ENCODE data around the gene FGFR2.
"Not testable (repeated sequence)": the region's sequence is repeated elsewhere in the genome, so short reads cannot be mapped to it uniquely, and the experiment has no call there.

The FGFR2 gene

GRCh38 chr10:121520526-121520925, 77.7 kb downstream of the FGFR2 start:
- not testable (repeated sequence) for DNase-seq

DNA sequence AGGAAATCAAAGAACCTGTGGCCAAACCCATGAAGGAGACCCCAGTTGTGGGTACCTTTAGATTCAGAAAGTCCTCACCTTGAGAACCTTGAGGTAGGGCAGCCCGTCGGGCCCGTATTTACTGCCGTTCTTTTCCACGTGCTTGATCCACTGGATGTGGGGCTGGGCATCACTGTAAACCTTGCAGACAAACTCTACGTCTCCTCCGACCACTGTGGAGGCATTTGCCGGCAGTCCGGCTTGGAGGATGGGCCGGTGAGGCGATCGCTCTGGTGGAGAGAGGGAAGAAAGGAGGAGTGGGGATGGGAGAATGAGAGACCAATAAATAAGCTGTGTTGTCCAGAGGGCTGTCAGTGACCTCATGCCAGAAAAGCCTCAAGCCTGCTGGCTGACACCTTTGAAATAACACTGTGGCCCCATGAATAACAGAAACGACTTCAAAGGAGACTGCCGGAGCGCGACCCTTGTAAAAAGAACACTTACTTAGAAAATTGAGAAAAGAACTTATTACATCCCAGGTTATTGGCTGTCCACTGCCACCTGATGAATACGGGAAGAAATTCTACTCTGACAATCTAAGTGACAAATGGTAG, 78.2 kb downstream of the FGFR2 start:
- DNase-seq, result no peak

GRCh38 chr10:121519411-121519810, 78.8 kb downstream of the FGFR2 start:
- no peak for DNase-seq

DNA sequence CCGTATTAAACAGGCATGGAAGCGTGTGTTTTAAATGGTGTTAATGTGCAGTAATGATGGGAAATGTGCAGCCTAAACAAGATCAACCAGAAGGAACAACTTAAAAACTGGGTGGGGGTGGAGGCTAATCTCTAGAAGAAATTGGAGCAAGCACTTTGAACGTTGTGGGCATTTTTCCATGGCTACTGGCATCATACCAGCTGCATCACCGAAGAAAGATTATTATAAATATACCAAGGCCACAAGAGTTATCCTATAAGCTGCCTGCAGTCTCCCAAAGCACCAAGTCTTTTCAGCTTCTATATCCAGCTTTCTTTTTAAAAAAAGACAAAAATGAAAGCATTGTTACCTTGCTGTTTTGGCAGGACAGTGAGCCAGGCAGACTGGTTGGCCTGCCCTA, 79.9 kb downstream of the FGFR2 start:
- no peak for DNase-seq

DNA sequence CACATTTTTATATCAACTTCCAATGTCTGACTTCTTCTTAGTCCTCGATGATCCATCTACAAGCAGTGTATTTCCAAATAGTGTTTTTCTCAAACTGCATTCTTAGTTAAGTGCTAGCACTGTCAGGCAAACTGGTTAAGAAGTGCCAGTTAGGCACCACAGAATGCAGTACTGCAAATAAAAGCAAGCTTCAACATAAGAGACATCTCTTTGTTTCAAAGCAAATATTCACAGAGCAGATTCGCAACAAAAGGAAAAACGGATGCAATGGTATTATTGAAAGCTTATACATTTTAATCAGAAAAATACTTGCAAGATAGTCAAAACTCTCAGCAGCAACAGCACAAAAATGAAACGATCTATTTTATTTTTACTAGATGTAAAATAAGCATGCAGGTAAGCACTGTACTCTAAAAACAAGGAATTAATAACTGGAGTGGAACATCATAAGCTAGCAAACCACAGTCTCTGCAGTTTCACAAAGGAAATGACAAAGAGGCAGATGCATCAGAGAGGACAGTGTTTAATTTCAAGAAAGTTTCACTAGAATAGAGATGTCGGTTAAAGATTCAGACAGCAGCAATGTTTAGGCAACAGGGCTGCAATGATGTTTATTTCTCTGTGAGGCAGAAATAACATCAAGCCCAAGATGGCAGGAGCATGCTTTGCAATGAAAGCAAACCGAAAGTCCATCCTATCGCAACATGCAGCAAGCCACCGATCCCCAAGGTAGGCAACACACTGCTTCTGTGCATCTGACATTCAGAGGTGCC, 82.0 kb downstream of the FGFR2 start:
- no peak for DNase-seq

DNA sequence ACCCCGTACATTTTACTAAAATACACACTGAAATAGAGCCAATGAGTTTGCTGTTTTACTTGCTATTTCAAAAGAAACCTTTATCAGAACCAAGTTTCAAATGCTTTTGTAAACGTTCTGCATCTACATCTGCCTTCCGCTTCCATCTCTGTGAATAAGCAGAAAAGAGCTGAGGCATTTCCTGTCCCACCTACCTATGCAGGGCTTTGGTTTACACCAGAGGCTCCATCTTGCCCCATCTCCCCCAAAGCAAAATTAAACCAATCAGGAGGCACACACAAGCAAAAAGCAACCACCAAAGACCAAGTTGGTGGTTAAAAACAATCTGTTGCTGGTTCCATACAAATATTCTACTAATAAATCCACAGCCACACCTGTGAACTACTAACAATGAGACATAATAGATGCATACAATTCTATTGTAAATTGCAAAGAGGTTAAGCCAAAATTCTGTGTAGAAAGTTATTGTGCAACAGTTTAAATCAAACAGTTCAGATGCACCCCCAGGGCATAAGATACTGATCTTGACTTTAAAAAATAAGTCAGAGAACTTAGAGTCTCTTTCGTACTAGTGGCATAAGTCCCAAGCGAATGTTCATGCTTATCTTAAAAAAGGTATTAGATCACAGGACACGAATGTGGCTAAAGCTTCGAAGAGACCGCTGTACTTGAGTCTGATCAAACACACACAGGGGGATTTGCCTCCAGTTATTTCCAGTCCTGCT, 83.9 kb downstream of the FGFR2 start:
- no peak for DNase-seq

- no peak for DNase-seq
Measured at GRCh38 chr10:121511943-121512342, 86.3 kb downstream of the FGFR2 start.

- no peak for DNase-seq
Measured at GRCh38 chr10:121511460-121511859, 86.8 kb downstream of the FGFR2 start.

- no peak for DNase-seq
Measured at GRCh38 chr10:121510201-121510771, 88.0 kb downstream of the FGFR2 start.

GRCh38 chr10:121509796-121510195, 88.4 kb downstream of the FGFR2 start:
- DNase-seq, result no peak

- DNase-seq, result no peak
Measured at GRCh38 chr10:121509112-121509511, 89.1 kb downstream of the FGFR2 start.

DNA sequence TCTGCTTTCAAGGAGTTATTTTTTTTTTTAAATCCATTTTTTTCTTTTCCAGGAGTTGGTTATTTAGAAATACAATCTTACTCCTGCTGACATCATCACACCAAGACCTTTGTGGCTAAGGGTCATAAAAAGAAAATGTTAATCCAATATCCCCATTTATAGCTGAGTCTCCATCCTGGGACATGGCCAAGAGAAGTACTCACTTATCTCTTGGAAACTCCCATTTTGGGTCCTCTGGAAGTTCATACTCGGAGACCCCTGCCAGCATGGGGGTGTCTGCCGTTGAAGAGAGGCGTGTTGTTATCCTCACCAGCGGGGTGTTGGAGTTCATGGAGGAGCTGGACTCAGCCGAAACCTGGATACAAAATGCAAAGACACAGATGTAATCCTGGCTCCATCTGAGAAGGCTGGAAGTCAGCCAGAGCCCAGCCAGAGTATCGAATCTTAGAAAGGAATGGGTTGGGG, 94.6 kb downstream of the FGFR2 start:
- DNase-seq, result no peak

GRCh38 chr10:121501796-121502195, 96.4 kb downstream of the FGFR2 start:
- peak; percentile 18 to 20 for DNase-seq

DNA sequence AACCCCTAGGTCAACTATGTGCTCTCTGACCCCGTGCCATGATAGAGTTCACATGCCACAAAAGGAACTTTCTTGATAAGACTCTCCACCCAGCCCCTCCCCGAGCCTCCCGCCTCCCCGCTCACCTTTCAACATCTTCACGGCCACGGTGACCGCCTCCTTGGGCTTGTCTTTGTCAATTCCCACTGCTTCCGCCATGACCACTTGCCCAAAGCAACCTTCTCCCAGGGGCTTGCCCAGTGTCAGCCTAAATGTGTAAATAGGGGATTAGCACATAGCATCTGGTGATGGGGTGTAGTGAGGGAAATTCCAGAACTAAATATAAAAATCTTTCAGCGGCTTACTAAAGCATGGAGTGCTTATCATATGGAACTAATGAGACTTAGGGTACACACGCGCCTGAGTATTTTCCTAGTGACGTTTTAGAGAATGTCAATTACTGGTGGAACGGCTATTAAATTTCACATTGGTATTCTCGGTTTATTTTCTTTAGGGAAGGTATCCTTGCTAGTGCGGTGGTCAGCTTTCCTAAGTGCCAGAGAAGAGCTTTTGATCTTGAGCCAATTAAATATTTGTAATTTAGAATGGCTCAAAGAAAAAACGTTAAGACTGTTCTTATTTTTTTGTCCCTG, 97.4 kb downstream of the FGFR2 start:
- DNase-seq, result no peak

- peak in 1 of 2 experiments; percentile 45 for DNase-seq
Measured at GRCh38 chr10:121497513-121498470, 100.5 kb downstream of the FGFR2 start.

DNA sequence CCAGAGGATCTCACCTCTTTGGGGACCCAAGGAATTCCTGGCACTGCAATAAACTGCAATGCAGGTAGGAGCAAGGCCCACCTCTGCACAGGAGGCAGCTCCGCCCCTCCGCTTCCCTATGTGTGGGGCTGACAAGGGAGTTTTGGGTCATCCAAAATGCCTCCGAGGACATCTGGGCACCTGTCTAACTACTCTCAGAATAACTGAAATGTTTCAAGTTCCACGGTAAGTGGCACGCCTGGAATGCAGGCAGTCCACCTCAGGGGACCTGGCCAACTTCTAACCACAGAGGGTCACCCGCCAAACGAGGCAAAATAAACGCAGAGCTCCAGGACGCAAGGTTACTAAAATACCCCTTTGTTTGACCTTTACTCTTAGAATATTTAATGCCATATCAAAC, 102.5 kb downstream of the FGFR2 start:
- no peak for DNase-seq

DNA sequence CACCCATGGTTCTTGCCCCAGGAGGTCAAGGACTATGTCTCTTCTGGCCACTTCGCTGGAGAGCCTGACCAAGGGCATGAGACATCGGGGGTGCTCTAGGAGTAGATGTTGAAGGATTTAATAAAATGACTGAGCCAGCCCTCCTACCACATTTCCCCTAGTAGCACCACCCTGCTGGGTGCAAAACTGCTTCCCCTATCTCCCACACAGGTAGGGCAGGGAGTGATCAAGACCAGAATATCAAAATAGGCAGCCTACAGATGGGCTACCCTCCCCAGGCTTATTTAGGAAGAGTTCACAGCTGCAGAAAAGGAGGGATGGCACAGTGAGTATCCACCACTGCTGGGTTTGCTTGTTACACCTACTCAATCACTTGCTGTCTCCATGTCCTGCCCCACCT, 103.9 kb downstream of the FGFR2 start:
- no peak for DNase-seq

GRCh38 chr10:121493521-121493920, 104.7 kb downstream of the FGFR2 start:
- DNase-seq, result no peak

DNA sequence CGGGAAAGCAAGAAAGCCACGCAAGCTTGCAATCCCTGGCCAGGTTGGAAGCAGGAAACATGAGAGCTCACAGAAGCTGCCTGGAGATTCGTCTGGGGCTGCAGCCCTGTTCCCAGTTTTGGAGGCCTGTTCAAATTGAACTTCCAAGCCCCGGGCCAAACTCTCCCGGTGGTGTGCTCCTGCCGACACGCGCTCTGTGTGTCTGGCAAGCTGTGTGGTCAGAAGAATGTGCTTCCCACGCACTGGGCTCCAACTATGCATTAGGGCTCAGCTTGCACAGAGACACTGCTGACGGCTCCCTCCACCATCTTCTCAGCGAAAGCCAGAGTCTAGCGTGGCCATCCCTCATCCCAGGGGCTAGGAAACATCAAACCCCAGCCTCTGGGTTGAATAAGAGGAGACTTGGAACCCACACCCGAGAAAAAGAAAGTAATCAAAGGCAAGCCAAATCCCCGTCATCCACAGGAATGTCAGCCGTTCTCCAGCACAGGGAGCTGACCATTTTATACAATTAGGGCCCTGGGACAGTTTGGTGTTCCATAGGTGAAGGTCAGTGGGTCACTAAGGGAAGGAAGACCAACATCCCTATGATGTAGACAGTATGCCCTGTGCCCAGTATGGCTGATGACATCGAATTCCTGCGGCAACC, 107.2 kb downstream of the FGFR2 start:
- no peak for DNase-seq

DNA sequence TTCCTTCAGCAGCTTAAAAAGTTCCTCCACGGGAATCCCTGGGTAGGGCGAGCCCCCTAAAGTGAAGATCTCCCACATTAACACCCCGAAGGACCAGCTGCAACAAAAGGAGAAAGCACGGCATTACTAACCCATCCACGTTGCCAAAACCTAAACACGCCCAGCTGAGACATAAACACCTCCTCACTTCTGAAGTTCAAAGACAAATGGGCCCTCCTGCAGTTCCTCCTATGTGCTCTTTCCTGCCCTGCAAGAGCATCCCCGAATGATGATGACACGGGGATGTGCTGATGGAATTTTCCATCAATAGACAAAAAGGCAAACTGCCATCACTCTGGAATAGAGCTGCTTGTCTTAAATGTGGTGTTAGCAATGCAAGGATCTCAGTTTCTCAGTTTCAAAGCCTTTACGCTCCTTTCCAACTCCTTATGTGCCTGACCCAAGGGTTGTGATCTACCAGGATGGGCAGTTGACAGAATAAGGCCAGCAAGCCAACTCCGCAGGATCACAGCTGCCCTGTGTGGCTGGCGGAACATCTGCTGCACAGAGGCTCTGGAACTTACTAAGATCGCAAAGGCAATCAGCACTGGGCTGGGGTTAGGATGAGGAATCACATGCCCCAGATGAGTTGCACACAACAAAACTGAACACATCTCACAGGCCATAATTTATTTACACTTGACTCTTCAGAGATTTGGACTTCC, 112.7 kb downstream of the FGFR2 start:
- no peak for DNase-seq

GRCh38 chr10:121484816-121485215, 113.4 kb downstream of the FGFR2 start:
- DNase-seq, result no peak
